ENCODE results near the gene RTKN2. TPM values are rescaled to one million over a fixed set of nuclear protein-coding genes. Genes with fewer than 3 reads are reported as not detected.

The RTKN2 gene
- total RNA-seq, 2 experiments from 2014 or later, result 3.6 to 4.1 TPM

- H3K4me3 Mint-ChIP-seq, result peak overlapping the region; percentile 13
- DNase-seq (no peak), ATAC-seq (ENCODE audit: low read depth) (no peak)
- peaks cover 27% of the 10 kb centered on the region for H3K9me3 Mint-ChIP-seq
- peaks cover 70% of the 10 kb centered on the region for H3K36me3 Mint-ChIP-seq
- peaks cover 33% of the 10 kb centered on the region for H3K4me1 Mint-ChIP-seq
- H3K27ac Mint-ChIP-seq, result peak overlapping the region; percentile 23
- no peaks in the 10 kb centered on the region for H3K27me3 Mint-ChIP-seq
- POLR2A ChIA-PET, result no interaction called here
These were observed 93.4 kb downstream of the RTKN2 start for GRCh38 chr10:62175251-62175650.

DNA sequence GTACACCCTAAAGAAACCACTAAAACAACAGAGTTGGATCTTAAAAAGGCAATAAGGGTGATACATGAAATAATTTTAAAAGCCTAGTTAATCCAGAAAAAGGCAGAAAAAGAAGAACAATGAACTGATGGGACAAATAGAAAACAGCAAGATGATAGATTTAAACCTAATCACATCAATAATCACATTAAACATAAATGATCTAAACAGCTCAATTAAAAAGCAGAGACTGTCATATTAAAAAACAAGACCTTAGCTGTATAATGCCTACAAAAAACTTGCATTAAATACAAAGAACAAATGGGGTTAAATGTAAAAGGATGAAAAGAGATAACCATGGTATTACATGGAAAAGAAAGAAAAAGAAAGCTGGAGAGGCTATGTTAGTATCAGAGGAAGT lies 96.2 kb downstream of the RTKN2 start:
- H3K27ac Mint-ChIP-seq, result no peak overlapping the region
- no peak for DNase-seq
- H3K9me3 Mint-ChIP-seq, result peaks cover 25% of the 10 kb centered on the region
- peaks cover 56% of the 10 kb centered on the region for H3K36me3 Mint-ChIP-seq
- no peaks in the 10 kb centered on the region for H3K27me3 Mint-ChIP-seq
- POLR2A ChIA-PET, result no interaction called here
- no peak for ATAC-seq (ENCODE audit: low read depth)
- H3K4me1 Mint-ChIP-seq, result peaks cover 24% of the 10 kb centered on the region
- no peak overlapping the region for H3K4me3 Mint-ChIP-seq

- H3K4me1 Mint-ChIP-seq, result peaks cover 22% of the 10 kb centered on the region
- POLR2A ChIA-PET, result no interaction called here
- no peak overlapping the region for H3K4me3 Mint-ChIP-seq
- H3K9me3 Mint-ChIP-seq, result peaks cover 21% of the 10 kb centered on the region
- DNase-seq, result no peak
- no peak for ATAC-seq (ENCODE audit: low read depth)
- no peak overlapping the region for H3K27ac Mint-ChIP-seq
- peaks cover 50% of the 10 kb centered on the region for H3K36me3 Mint-ChIP-seq
- no peaks in the 10 kb centered on the region for H3K27me3 Mint-ChIP-seq
These were observed 96.9 kb downstream of the RTKN2 start for GRCh38 chr10:62171791-62172190.

GRCh38 chr10:62170732-62171131 lies 97.9 kb downstream of the RTKN2 start:
- H3K9me3 Mint-ChIP-seq, result peaks cover 19% of the 10 kb centered on the region
- peaks cover 42% of the 10 kb centered on the region for H3K36me3 Mint-ChIP-seq
- H3K4me1 Mint-ChIP-seq, result peaks cover 15% of the 10 kb centered on the region
- H3K27me3 Mint-ChIP-seq, result no peaks in the 10 kb centered on the region
- DNase-seq (no peak), ATAC-seq (ENCODE audit: low read depth) (no peak)
- POLR2A ChIA-PET, result no interaction called here
- H3K4me3 Mint-ChIP-seq, result no peak overlapping the region
- H3K27ac Mint-ChIP-seq, result no peak overlapping the region

DNA sequence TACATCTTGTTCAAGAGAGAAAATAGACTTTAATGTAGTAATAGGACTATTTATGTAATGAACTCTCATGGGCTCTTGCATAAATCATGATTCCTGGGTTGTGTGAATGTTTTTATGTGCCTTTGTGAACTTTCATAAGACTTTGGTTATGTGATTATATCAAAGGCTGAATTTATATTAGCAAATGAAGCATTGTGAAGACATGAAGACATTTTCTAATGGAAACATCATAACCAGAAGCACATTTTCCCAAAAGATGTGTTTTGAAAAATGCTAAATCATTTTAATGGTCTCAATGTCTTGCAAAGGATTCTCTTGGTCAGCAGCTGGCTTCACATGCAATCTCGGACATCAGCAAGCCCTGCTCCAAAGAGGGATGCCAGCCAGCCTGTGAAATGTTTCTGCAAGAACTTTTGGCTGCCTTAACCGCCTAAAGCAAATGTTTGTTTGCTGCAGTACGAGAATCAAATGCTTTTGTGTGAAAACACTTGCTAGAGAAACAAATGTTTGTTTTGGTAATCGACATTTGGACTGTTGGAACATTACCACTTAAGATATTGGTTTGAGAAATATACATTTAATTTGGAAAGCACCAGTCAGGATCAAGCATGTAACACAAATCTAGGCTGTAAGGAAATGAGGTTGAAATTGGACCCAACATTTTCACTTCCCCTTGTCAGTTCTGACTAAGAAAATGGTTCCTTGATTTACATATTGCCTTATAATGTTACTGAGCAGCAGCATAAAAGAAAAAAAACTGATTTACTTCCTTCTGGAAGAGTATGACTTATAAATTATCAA lies 102.1 kb downstream of the RTKN2 start:
- peaks cover 7% of the 10 kb centered on the region for H3K9me3 Mint-ChIP-seq
- DNase-seq (no peak), ATAC-seq (ENCODE audit: low read depth) (no peak)
- H3K27ac Mint-ChIP-seq, result no peak overlapping the region
- H3K27me3 Mint-ChIP-seq, result no peaks in the 10 kb centered on the region
- POLR2A ChIA-PET, result no interaction called here
- peaks cover 10% of the 10 kb centered on the region for H3K36me3 Mint-ChIP-seq
- no peak overlapping the region for H3K4me3 Mint-ChIP-seq
- peaks cover 7% of the 10 kb centered on the region for H3K4me1 Mint-ChIP-seq

GRCh38 chr10:62165803-62166202 lies 102.8 kb downstream of the RTKN2 start:
- POLR2A ChIA-PET, result no interaction called here
- peaks cover 9% of the 10 kb centered on the region for H3K4me1 Mint-ChIP-seq
- H3K27ac Mint-ChIP-seq, result no peak overlapping the region
- H3K36me3 Mint-ChIP-seq, result peaks cover 7% of the 10 kb centered on the region
- ATAC-seq (ENCODE audit: low read depth) (no peak), DNase-seq (no peak)
- H3K27me3 Mint-ChIP-seq, result no peaks in the 10 kb centered on the region
- H3K9me3 Mint-ChIP-seq, result peaks cover 5% of the 10 kb centered on the region
- no peak overlapping the region for H3K4me3 Mint-ChIP-seq

DNA sequence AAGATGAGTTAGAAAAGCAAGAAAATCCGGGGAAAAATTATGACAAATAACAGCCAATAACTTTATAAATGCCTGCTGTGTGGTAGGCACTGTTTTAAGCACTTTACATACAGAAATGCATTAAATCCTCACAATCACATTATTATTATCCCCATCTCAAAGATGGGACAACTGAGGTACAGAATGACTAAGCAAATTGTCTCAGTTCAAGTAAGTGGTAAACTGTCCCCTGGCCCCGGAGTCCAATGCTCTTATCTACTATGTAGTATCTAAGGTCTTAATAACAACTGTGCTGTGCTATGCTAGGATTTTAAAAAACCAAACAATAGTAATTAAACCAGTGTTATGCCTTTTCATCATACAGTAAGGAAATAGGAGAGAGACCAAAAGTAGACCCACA lies 105.6 kb downstream of the RTKN2 start:
- POLR2A ChIA-PET, result no interaction called here

DNA sequence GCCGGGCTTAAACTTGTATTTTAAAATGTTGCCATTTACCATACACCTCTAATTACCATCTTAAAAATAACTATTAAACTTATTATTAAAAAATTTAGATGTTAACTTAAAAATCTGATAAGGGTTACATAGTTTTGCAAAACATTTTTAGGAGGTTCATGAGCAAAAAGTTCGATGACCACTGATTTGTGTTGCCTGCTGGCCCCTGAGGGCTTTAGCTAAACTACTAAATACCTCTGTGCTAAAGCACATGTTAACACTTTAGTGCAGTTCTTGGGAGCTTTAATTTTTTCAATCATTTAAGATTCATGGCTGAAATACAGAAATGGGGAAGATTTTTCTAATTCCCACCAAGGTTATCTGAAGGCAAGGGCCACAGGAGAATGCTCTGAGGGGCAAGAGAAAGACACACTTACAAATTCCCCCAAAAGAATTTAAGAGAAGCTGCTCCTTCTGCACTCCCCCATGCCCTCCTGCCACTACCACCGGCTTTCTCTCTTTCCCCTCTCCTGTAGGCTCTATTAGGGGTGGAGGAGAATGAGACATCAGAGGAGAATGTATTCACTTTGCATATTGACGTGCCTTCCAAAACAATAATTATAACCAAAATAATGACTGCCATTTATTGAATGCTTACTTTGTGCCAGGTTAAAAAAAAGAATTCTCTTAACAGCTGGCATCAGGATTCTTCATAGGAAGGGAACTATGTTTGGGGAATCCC lies 106.2 kb downstream of the RTKN2 start:
- H3K27ac Mint-ChIP-seq, result no peak overlapping the region
- DNase-seq (no peak), ATAC-seq (ENCODE audit: low read depth) (no peak)
- peaks cover 6% of the 10 kb centered on the region for H3K36me3 Mint-ChIP-seq
- POLR2A ChIA-PET, result no interaction called here
- peaks cover 6% of the 10 kb centered on the region for H3K9me3 Mint-ChIP-seq
- no peak overlapping the region for H3K4me3 Mint-ChIP-seq
- H3K27me3 Mint-ChIP-seq, result no peaks in the 10 kb centered on the region
- peaks cover 16% of the 10 kb centered on the region for H3K4me1 Mint-ChIP-seq

More for the DNA sequence above, 105.6 kb downstream of the RTKN2 start:
- ATAC-seq (ENCODE audit: low read depth) (no peak), DNase-seq (no peak)
- Mint-ChIP-seq H3K4me3 (no peak overlapping the region), H3K27ac (no peak overlapping the region), H3K27me3 (no peaks in the 10 kb centered on the region), H3K4me1 (peaks cover 16% of the 10 kb centered on the region), H3K36me3 (peaks cover 6% of the 10 kb centered on the region), H3K9me3 (peaks cover 6% of the 10 kb centered on the region)

DNA sequence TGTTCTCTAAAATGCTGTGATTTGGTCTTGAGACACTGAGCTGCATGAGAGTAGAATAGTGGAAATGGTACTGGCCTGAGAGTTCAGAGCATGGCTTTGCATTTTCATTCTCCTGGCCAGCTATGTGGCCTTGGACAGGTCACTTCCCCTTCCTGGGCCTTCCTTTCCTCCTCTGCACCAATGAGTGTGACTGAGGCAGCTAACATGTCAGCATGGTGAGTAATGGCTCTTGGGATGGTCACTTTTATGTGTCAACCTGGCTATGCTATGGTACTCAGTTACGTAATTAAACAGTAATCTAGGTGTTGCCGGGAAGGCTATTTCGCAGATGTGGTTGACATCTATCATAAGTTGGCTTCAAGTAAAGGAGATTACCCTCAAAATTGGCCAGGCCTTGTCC lies 109.3 kb downstream of the RTKN2 start:
- Mint-ChIP-seq H3K4me1 (peaks cover 12% of the 10 kb centered on the region), H3K36me3 (peaks cover 5% of the 10 kb centered on the region), H3K27me3 (no peaks in the 10 kb centered on the region), H3K27ac (no peak overlapping the region), H3K9me3 (peaks cover 14% of the 10 kb centered on the region), H3K4me3 (no peak overlapping the region)
- DNase-seq (no peak), ATAC-seq (ENCODE audit: low read depth) (no peak)
- POLR2A ChIA-PET, result interaction anchor here (0.6 kb wide), 1 partner anchor 94 kb away, joined by 3 read pairs; no protein-coding TSS in a partner anchor

GRCh38 chr10:62157601-62158000 lies 111.0 kb downstream of the RTKN2 start:
- Mint-ChIP-seq H3K4me1 (peaks cover 14% of the 10 kb centered on the region), H3K27me3 (no peaks in the 10 kb centered on the region), H3K9me3 (peaks cover 17% of the 10 kb centered on the region), H3K4me3 (no peak overlapping the region), H3K36me3 (peaks cover 12% of the 10 kb centered on the region), H3K27ac (no peak overlapping the region)
- ATAC-seq (ENCODE audit: low read depth), result no peak
- no peak for DNase-seq
- POLR2A ChIA-PET, result interaction anchor here (0.7 kb wide), 1 partner anchor 20 kb away, joined by 3 read pairs; no protein-coding TSS in a partner anchor

- DNase-seq (no peak), ATAC-seq (ENCODE audit: low read depth) (no peak)
- peaks cover 11% of the 10 kb centered on the region for H3K4me1 Mint-ChIP-seq
- POLR2A ChIA-PET, result no interaction called here
- H3K4me3 Mint-ChIP-seq, result no peak overlapping the region
- H3K27me3 Mint-ChIP-seq, result no peaks in the 10 kb centered on the region
- peaks cover 25% of the 10 kb centered on the region for H3K36me3 Mint-ChIP-seq
- no peak overlapping the region for H3K27ac Mint-ChIP-seq
- peaks cover 27% of the 10 kb centered on the region for H3K9me3 Mint-ChIP-seq
These were observed 113.5 kb downstream of the RTKN2 start for GRCh38 chr10:62155054-62155680.

GRCh38 chr10:62154231-62154630 lies 114.4 kb downstream of the RTKN2 start:
- no peak overlapping the region for H3K4me3 Mint-ChIP-seq
- POLR2A ChIA-PET, result no interaction called here
- H3K27ac Mint-ChIP-seq, result no peak overlapping the region
- peaks cover 27% of the 10 kb centered on the region for H3K9me3 Mint-ChIP-seq
- H3K4me1 Mint-ChIP-seq, result peaks cover 7% of the 10 kb centered on the region
- ATAC-seq (ENCODE audit: low read depth), result no peak
- no peak for DNase-seq
- H3K36me3 Mint-ChIP-seq, result peaks cover 25% of the 10 kb centered on the region
- H3K27me3 Mint-ChIP-seq, result no peaks in the 10 kb centered on the region

GRCh38 chr10:62153191-62153590 lies 115.5 kb downstream of the RTKN2 start:
- Mint-ChIP-seq H3K9me3 (peaks cover 22% of the 10 kb centered on the region), H3K4me1 (peaks cover 6% of the 10 kb centered on the region), H3K27ac (no peak overlapping the region), H3K27me3 (no peaks in the 10 kb centered on the region), H3K4me3 (no peak overlapping the region), H3K36me3 (peaks cover 22% of the 10 kb centered on the region)
- DNase-seq, result no peak
- ATAC-seq (ENCODE audit: low read depth), result no peak
- POLR2A ChIA-PET, result interaction anchor here (0.6 kb wide), 1 partner anchor 20 kb away, joined by 3 read pairs; no protein-coding TSS in a partner anchor
